ENCODE results near the gene NUAK1.
"Not testable (repeated sequence)": the region's sequence is repeated elsewhere in the genome, so short reads cannot be mapped to it uniquely, and the experiment has no call there.

Gene NUAK1

GRCh38 chr12:106027286-106027685, 111.5 kb downstream of the NUAK1 start:
- Histone ChIP-seq H3K36me3 (ENCODE audit: control insufficient read depth in 2 of 2, insufficient read depth in 2 of 2, low read length in 2 of 2) (no peaks in the 10 kb centered on the region), H3K9ac (ENCODE audit: low read depth in 1 of 2, low read length in 2 of 2) (no peak overlapping the region), H3K4me1 (ENCODE audit: control insufficient read depth in 2 of 2, insufficient read depth in 2 of 2, low read length in 2 of 2) (no peaks in the 10 kb centered on the region), H3K4me3 (ENCODE audit: low read length in 2 of 2) (no peak overlapping the region), H3K27ac (ENCODE audit: low read depth in 2 of 2, low read length in 2 of 2) (no peak overlapping the region), H3K27me3 (ENCODE audit: control insufficient read depth in 2 of 2, insufficient read depth in 2 of 2, low read length in 2 of 2) (no peaks in the 10 kb centered on the region), H3K9me3 (ENCODE audit: control insufficient read depth in 2 of 2, low read length in 2 of 2) (no peaks in the 10 kb centered on the region)

- no peak overlapping the region for H3K27ac ChIP-seq (ENCODE audit: low read depth in 2 of 2, low read length in 2 of 2)
- H3K4me3 ChIP-seq (ENCODE audit: low read length in 2 of 2), result no peak overlapping the region
- H3K9ac ChIP-seq (ENCODE audit: low read depth in 1 of 2, low read length in 2 of 2), result no peak overlapping the region
- no peaks in the 10 kb centered on the region for H3K27me3 ChIP-seq (ENCODE audit: control insufficient read depth in 2 of 2, insufficient read depth in 2 of 2, low read length in 2 of 2)
- H3K4me1 ChIP-seq (ENCODE audit: control insufficient read depth in 2 of 2, insufficient read depth in 2 of 2, low read length in 2 of 2), result no peaks in the 10 kb centered on the region
- H3K9me3 ChIP-seq (ENCODE audit: control insufficient read depth in 2 of 2, low read length in 2 of 2), result no peaks in the 10 kb centered on the region
- H3K36me3 ChIP-seq (ENCODE audit: control insufficient read depth in 2 of 2, insufficient read depth in 2 of 2, low read length in 2 of 2), result no peaks in the 10 kb centered on the region
Measured at GRCh38 chr12:106025129-106025528, 113.6 kb downstream of the NUAK1 start.

DNA sequence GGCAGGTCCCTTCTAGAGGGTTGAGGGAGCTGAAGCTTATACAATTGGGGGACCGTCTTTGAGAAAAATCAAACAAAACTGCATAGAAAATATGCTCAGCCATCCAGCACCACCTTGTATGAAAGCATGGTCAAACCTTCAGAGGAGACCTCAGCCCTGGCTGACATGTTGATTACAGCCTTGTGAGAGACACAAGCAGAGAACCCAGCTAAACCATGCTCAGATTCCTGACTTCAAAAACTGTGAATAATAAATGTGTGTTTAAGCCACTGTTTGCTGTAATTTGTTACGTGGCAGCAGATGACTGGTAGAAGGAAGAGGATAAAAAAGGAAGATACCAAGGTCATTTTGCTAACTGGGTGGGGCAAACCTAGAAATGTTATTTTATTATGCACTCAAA, 115.7 kb downstream of the NUAK1 start:
- Histone ChIP-seq H3K27me3 (ENCODE audit: control insufficient read depth in 2 of 2, insufficient read depth in 2 of 2, low read length in 2 of 2) (no peaks in the 10 kb centered on the region), H3K4me1 (ENCODE audit: control insufficient read depth in 2 of 2, insufficient read depth in 2 of 2, low read length in 2 of 2) (no peaks in the 10 kb centered on the region), H3K36me3 (ENCODE audit: control insufficient read depth in 2 of 2, insufficient read depth in 2 of 2, low read length in 2 of 2) (no peaks in the 10 kb centered on the region), H3K4me3 (ENCODE audit: low read length in 2 of 2) (no peak overlapping the region), H3K9me3 (ENCODE audit: control insufficient read depth in 2 of 2, low read length in 2 of 2) (peaks cover 0 to 2% of the 10 kb centered on the region in 2 donors), H3K27ac (ENCODE audit: low read depth in 2 of 2, low read length in 2 of 2) (no peak overlapping the region), H3K9ac (ENCODE audit: low read depth in 1 of 2, low read length in 2 of 2) (no peak overlapping the region)

GRCh38 chr12:106022568-106023012, 116.2 kb downstream of the NUAK1 start:
- Histone ChIP-seq H3K27ac (ENCODE audit: low read depth in 2 of 2, low read length in 2 of 2) (no peak overlapping the region), H3K9ac (ENCODE audit: low read depth in 1 of 2, low read length in 2 of 2) (no peak overlapping the region), H3K4me1 (ENCODE audit: control insufficient read depth in 2 of 2, insufficient read depth in 2 of 2, low read length in 2 of 2) (no peaks in the 10 kb centered on the region), H3K9me3 (ENCODE audit: control insufficient read depth in 2 of 2, low read length in 2 of 2) (peaks cover 0 to 2% of the 10 kb centered on the region in 2 donors), H3K36me3 (ENCODE audit: control insufficient read depth in 2 of 2, insufficient read depth in 2 of 2, low read length in 2 of 2) (no peaks in the 10 kb centered on the region), H3K4me3 (ENCODE audit: low read length in 2 of 2) (no peak overlapping the region), H3K27me3 (ENCODE audit: control insufficient read depth in 2 of 2, insufficient read depth in 2 of 2, low read length in 2 of 2) (no peaks in the 10 kb centered on the region)

GRCh38 chr12:106021516-106021915, 117.2 kb downstream of the NUAK1 start:
- Histone ChIP-seq H3K9me3 (ENCODE audit: control insufficient read depth in 2 of 2, low read length in 2 of 2) (peaks cover 0 to 2% of the 10 kb centered on the region in 2 donors), H3K27ac (ENCODE audit: low read depth in 2 of 2, low read length in 2 of 2) (no peak overlapping the region), H3K27me3 (ENCODE audit: control insufficient read depth in 2 of 2, insufficient read depth in 2 of 2, low read length in 2 of 2) (no peaks in the 10 kb centered on the region), H3K4me1 (ENCODE audit: control insufficient read depth in 2 of 2, insufficient read depth in 2 of 2, low read length in 2 of 2) (no peaks in the 10 kb centered on the region), H3K4me3 (ENCODE audit: low read length in 2 of 2) (no peak overlapping the region), H3K36me3 (ENCODE audit: control insufficient read depth in 2 of 2, insufficient read depth in 2 of 2, low read length in 2 of 2) (no peaks in the 10 kb centered on the region), H3K9ac (ENCODE audit: low read depth in 1 of 2, low read length in 2 of 2) (no peak overlapping the region)

DNA sequence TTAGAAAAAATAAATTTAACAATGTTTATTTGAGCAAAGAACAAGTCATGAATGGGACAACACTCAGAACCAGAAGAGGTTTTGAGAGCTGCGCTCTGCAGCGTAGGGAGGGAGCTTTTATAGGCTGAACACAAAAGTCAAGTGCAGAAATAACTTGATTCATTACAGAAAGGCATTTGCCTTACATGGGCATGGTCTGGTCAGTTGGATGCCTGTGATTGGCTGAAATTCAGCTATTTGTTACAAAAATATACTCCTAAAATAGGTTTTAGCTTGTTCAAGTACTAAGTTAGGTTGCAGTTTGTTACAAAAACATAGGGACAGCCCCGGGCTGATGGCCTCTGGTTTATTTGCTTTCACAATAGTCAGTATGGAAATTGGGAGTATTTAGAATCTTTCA, 118.0 kb downstream of the NUAK1 start:
- Histone ChIP-seq H3K9me3 (ENCODE audit: control insufficient read depth in 2 of 2, low read length in 2 of 2) (peaks cover 0 to 2% of the 10 kb centered on the region in 2 donors), H3K27ac (ENCODE audit: low read depth in 2 of 2, low read length in 2 of 2) (no peak overlapping the region), H3K9ac (ENCODE audit: low read depth in 1 of 2, low read length in 2 of 2) (no peak overlapping the region), H3K36me3 (ENCODE audit: control insufficient read depth in 2 of 2, insufficient read depth in 2 of 2, low read length in 2 of 2) (no peaks in the 10 kb centered on the region), H3K4me1 (ENCODE audit: control insufficient read depth in 2 of 2, insufficient read depth in 2 of 2, low read length in 2 of 2) (no peaks in the 10 kb centered on the region), H3K27me3 (ENCODE audit: control insufficient read depth in 2 of 2, insufficient read depth in 2 of 2, low read length in 2 of 2) (no peaks in the 10 kb centered on the region), H3K4me3 (ENCODE audit: low read length in 2 of 2) (no peak overlapping the region)

DNA sequence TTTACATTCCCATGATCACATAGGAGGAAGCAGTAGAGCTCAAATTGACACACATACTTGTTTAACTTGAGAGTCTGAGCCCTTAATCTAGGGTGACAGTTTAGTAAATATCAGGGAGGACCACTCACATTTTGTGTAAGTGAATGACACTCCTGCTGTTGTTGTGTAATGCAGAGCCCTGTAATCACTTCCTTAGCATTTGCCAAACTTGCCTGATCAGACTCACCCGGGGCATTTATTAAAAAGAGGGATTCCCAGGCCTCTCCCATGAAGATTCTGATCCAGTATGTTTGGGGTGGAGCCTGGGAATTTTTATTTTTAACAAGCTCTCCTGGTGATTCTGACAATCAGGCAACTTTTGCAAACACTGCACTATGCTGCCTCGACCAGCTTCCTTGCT, 119.6 kb downstream of the NUAK1 start:
- no peak overlapping the region for H3K9ac ChIP-seq (ENCODE audit: low read depth in 1 of 2, low read length in 2 of 2)
- H3K4me3 ChIP-seq (ENCODE audit: low read length in 2 of 2), result no peak overlapping the region
- H3K4me1 ChIP-seq (ENCODE audit: control insufficient read depth in 2 of 2, insufficient read depth in 2 of 2, low read length in 2 of 2), result no peaks in the 10 kb centered on the region
- peaks cover 0 to 2% of the 10 kb centered on the region in 2 donors for H3K9me3 ChIP-seq (ENCODE audit: control insufficient read depth in 2 of 2, low read length in 2 of 2)
- no peaks in the 10 kb centered on the region for H3K36me3 ChIP-seq (ENCODE audit: control insufficient read depth in 2 of 2, insufficient read depth in 2 of 2, low read length in 2 of 2)
- no peak overlapping the region for H3K27ac ChIP-seq (ENCODE audit: low read depth in 2 of 2, low read length in 2 of 2)
- no peaks in the 10 kb centered on the region for H3K27me3 ChIP-seq (ENCODE audit: control insufficient read depth in 2 of 2, insufficient read depth in 2 of 2, low read length in 2 of 2)

GRCh38 chr12:106018286-106018685, 120.5 kb downstream of the NUAK1 start:
- H3K4me3 ChIP-seq (ENCODE audit: low read length in 2 of 2), result no peak overlapping the region
- no peaks in the 10 kb centered on the region for H3K36me3 ChIP-seq (ENCODE audit: control insufficient read depth in 2 of 2, insufficient read depth in 2 of 2, low read length in 2 of 2)
- H3K27me3 ChIP-seq (ENCODE audit: control insufficient read depth in 2 of 2, insufficient read depth in 2 of 2, low read length in 2 of 2), result no peaks in the 10 kb centered on the region
- peaks cover 0 to 2% of the 10 kb centered on the region in 2 donors for H3K9me3 ChIP-seq (ENCODE audit: control insufficient read depth in 2 of 2, low read length in 2 of 2)
- H3K27ac ChIP-seq (ENCODE audit: low read depth in 2 of 2, low read length in 2 of 2), result no peak overlapping the region
- no peak overlapping the region for H3K9ac ChIP-seq (ENCODE audit: low read depth in 1 of 2, low read length in 2 of 2)
- no peaks in the 10 kb centered on the region for H3K4me1 ChIP-seq (ENCODE audit: control insufficient read depth in 2 of 2, insufficient read depth in 2 of 2, low read length in 2 of 2)

DNA sequence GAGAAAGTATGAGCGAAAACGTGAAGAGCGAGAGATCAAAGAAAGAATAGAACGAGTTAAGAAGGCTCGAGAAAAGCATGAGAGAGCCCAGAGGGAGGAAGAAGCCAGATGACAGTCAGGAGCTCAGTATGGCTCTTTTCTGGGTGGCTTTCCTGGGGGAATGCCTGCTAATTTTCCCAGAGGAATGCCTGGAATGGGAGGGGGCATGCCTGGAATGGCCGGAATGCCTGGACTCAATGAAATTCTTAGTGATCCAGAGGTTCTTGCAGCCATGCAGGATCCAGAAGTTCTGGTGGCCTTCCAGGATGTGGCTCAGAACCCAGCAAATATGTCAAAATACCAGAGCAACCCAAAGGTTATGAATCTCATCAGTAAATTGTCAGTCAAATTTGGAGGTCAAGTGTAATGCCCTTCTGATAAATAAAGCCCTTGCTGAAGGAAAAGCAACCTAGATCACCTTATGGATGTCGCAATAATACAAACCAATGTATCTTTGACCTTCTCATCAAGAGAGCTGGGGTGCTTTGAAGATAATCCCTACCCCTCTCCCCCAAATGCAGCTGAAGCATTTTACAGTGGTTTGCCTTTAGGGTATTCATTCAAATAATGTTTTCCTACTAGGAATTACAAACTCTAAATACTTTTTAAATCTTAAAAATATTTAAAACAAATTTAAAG, 122.0 kb downstream of the NUAK1 start:
- H3K9me3 ChIP-seq (ENCODE audit: control insufficient read depth in 2 of 2, low read length in 2 of 2); H3K4me3 ChIP-seq (ENCODE audit: low read length in 2 of 2); H3K9ac ChIP-seq (ENCODE audit: low read depth in 1 of 2, low read length in 2 of 2); H3K4me1 ChIP-seq (ENCODE audit: control insufficient read depth in 2 of 2, insufficient read depth in 2 of 2, low read length in 2 of 2); H3K36me3 ChIP-seq (ENCODE audit: control insufficient read depth in 2 of 2, insufficient read depth in 2 of 2, low read length in 2 of 2); H3K27me3 ChIP-seq (ENCODE audit: control insufficient read depth in 2 of 2, insufficient read depth in 2 of 2, low read length in 2 of 2); H3K27ac ChIP-seq (ENCODE audit: low read depth in 2 of 2, low read length in 2 of 2): not testable (repeated sequence)

DNA sequence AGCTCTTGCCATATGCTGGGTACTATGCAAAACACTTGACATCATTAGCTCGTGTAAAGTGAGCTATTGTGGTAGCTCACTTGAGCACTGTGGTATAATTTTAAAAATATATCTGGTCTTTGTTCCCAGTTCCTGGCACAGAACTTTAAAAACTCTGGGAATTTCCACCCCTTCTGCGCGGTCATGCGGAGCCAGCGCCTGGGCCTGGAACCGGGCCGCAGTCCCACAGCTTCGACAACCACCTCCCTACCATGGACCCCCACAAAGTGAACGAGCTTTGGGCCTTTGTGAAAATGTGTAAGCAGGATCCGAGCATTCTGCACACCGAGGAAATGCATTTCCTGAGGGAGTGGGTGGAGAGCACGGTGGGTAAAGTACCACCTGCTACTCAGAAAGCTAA, 123.1 kb downstream of the NUAK1 start:
- H3K27me3 ChIP-seq (ENCODE audit: control insufficient read depth in 2 of 2, insufficient read depth in 2 of 2, low read length in 2 of 2), result no peaks in the 10 kb centered on the region
- peaks cover 0 to 2% of the 10 kb centered on the region in 2 donors for H3K9me3 ChIP-seq (ENCODE audit: control insufficient read depth in 2 of 2, low read length in 2 of 2)
- H3K4me1 ChIP-seq (ENCODE audit: control insufficient read depth in 2 of 2, insufficient read depth in 2 of 2, low read length in 2 of 2), result no peaks in the 10 kb centered on the region
- no peak overlapping the region for H3K27ac ChIP-seq (ENCODE audit: low read depth in 2 of 2, low read length in 2 of 2)
- H3K36me3 ChIP-seq (ENCODE audit: control insufficient read depth in 2 of 2, insufficient read depth in 2 of 2, low read length in 2 of 2), result no peaks in the 10 kb centered on the region
- no peak overlapping the region for H3K4me3 ChIP-seq (ENCODE audit: low read length in 2 of 2)
- no peak overlapping the region for H3K9ac ChIP-seq (ENCODE audit: low read depth in 1 of 2, low read length in 2 of 2)

All from mucosa of rectum (tissue), 2 donors.